Measurements from ENCODE around the gene ANP32E. TPM values are rescaled to one million over a fixed set of nuclear protein-coding genes. Genes with fewer than 3 reads are reported as not detected.
"Not testable (repeated sequence)": the region's sequence is repeated elsewhere in the genome, so short reads cannot be mapped to it uniquely, and the experiment has no call there.

ANP32E gene
- total and polyA plus RNA-seq, 4 donors = 8.8 to 41.5 (median 25.6) TPM

DNA sequence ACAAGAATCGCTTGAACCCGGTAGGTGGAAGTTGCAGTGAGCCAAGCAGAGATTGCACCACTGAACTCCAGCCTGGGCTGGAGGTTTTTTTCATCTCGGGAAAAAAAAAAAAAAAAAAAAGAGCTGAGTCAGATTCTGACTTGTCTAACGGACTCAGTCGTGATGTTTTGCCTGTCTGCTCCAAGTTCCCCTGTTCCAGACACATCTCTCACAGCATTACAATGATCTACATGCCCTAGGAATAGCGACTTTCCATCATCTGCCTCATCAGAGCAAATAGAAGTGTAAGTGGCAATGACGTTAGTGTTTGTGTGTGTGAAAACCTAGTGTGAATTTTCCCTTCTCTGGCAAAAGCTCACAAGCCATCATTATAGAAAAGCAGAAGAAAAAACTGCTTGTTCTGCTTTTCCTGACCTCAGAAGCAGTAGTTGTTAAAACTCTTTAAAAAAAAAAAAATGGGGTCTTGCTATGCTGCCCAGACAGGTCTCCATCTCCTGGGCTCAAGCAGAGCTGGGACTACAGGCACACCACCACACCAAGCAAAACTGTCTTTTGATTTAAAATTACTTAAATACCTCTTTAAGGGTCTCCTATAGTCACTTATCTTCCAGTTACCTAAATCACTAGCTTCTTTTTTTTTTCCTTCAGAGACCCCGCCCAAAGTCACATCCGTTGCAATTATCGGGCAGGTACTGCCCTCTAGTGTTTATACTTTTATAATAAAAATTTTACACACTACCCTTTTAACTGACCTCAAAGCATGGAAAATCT lies 48.9 kb downstream of the ANP32E start:
- H3K9ac ChIP-seq (ENCODE audit: low read depth in 1 of 2, low read length in 2 of 2) = no peak overlapping the region
- peak overlapping the region in 2 of 3 donors; percentile 8 to 43 for H3K4me3 ChIP-seq (ENCODE audit: low read depth in 1 of 3, low read length in 3 of 3)
- H3K9me3 ChIP-seq (ENCODE audit: control insufficient read depth in 4 of 4, low read length in 3 of 4) = no peaks in the 10 kb centered on the region
- no peaks in the 10 kb centered on the region for H3K27me3 ChIP-seq (ENCODE audit: control insufficient read depth in 4 of 4, insufficient read depth in 4 of 4, low read length in 3 of 4)
- WGBS = 7% methylated on average over 10 of the region's 10 CpGs
- peaks cover 0 to 10% (median 5%) of the 10 kb centered on the region in 4 donors for H3K4me1 ChIP-seq (ENCODE audit: control insufficient read depth in 4 of 4, insufficient read depth in 4 of 4, low read length in 3 of 4)
- no peak for TF ChIP-seq FOXA1 (IDR thresholded peaks at IDR 0.05)
- TF ChIP-seq, protein P1, sequence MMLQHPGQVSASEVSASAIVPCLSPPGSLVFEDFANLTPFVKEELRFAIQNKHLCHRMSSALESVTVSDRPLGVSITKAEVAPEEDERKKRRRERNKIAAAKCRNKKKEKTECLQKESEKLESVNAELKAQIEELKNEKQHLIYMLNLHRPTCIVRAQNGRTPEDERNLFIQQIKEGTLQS (IDR thresholded peaks at IDR 0.05) = peak; percentile 38
- peak in 1 of 2 donors; percentile 4 for TF ChIP-seq JUND (IDR thresholded peaks at IDR 0.05)
- peak; percentile 21 for TF ChIP-seq SP1 (IDR thresholded peaks at IDR 0.05)
- TF ChIP-seq, protein P2, sequence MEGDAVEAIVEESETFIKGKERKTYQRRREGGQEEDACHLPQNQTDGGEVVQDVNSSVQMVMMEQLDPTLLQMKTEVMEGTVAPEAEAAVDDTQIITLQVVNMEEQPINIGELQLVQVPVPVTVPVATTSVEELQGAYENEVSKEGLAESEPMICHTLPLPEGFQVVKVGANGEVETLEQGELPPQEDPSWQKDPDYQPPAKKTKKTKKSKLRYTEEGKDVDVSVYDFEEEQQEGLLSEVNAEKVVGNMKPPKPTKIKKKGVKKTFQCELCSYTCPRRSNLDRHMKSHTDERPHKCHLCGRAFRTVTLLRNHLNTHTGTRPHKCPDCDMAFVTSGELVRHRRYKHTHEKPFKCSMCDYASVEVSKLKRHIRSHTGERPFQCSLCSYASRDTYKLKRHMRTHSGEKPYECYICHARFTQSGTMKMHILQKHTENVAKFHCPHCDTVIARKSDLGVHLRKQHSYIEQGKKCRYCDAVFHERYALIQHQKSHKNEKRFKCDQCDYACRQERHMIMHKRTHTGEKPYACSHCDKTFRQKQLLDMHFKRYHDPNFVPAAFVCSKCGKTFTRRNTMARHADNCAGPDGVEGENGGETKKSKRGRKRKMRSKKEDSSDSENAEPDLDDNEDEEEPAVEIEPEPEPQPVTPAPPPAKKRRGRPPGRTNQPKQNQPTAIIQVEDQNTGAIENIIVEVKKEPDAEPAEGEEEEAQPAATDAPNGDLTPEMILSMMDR (IDR thresholded peaks at IDR 0.05; ENCODE audit: low read depth, low read length, missing input control) = peak; percentile 34
- TF ChIP-seq RAD21 (IDR thresholded peaks at IDR 0.05) = peak; percentile 78 to 80
- TF ChIP-seq, protein P3, sequence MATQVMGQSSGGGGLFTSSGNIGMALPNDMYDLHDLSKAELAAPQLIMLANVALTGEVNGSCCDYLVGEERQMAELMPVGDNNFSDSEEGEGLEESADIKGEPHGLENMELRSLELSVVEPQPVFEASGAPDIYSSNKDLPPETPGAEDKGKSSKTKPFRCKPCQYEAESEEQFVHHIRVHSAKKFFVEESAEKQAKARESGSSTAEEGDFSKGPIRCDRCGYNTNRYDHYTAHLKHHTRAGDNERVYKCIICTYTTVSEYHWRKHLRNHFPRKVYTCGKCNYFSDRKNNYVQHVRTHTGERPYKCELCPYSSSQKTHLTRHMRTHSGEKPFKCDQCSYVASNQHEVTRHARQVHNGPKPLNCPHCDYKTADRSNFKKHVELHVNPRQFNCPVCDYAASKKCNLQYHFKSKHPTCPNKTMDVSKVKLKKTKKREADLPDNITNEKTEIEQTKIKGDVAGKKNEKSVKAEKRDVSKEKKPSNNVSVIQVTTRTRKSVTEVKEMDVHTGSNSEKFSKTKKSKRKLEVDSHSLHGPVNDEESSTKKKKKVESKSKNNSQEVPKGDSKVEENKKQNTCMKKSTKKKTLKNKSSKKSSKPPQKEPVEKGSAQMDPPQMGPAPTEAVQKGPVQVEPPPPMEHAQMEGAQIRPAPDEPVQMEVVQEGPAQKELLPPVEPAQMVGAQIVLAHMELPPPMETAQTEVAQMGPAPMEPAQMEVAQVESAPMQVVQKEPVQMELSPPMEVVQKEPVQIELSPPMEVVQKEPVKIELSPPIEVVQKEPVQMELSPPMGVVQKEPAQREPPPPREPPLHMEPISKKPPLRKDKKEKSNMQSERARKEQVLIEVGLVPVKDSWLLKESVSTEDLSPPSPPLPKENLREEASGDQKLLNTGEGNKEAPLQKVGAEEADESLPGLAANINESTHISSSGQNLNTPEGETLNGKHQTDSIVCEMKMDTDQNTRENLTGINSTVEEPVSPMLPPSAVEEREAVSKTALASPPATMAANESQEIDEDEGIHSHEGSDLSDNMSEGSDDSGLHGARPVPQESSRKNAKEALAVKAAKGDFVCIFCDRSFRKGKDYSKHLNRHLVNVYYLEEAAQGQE (IDR thresholded peaks at IDR 0.05) = no peak
- no peak for DNase-seq (ENCODE audit: low spot score)
- no peaks in the 10 kb centered on the region for H3K36me3 ChIP-seq (ENCODE audit: control insufficient read depth in 4 of 4, insufficient read depth in 3 of 4, low read depth in 1 of 4, low read length in 3 of 4)
- peak overlapping the region; percentile 68 to 84 for H3K27ac ChIP-seq (ENCODE audit: low read depth in 1 of 2, low read length in 2 of 2)

DNA sequence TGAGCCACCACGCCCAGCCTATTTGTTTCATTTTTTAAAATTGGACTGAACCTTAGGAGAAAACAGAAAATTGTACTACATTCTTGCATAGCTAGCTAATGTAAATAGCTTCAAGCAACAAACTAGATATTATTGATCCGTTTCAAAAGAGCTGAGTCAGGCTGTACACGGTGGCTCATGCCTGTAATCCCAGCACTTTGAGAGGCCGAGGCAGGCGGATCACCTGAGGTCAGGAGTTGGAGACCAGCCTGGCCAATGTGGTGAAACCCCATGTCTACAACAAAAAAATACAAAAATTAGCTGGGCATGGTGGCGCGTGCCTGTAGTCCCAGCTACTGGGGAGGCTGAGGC lies 49.5 kb downstream of the ANP32E start:
- not testable (repeated sequence) for H3K36me3 ChIP-seq (ENCODE audit: control insufficient read depth in 4 of 4, insufficient read depth in 3 of 4, low read depth in 1 of 4, low read length in 3 of 4); DNase-seq (ENCODE audit: low spot score); H3K9me3 ChIP-seq (ENCODE audit: control insufficient read depth in 4 of 4, low read length in 3 of 4); H3K27me3 ChIP-seq (ENCODE audit: control insufficient read depth in 4 of 4, insufficient read depth in 4 of 4, low read length in 3 of 4)
- TF ChIP-seq YY1 (IDR thresholded peaks at IDR 0.05) (peak; percentile 6), SP1 (IDR thresholded peaks at IDR 0.05) (peak; percentile 40), RXRA (IDR thresholded peaks at IDR 0.05) (peak; percentile 64 to 86), JUND (IDR thresholded peaks at IDR 0.05) (peak in 1 of 2 donors; percentile 22), HNF4A (conservative IDR thresholded peaks at IDR 0.05) (peak in 1 of 2 donors; percentile 35)
- H3K4me1 ChIP-seq (ENCODE audit: control insufficient read depth in 4 of 4, insufficient read depth in 4 of 4, low read length in 3 of 4) = peaks cover 0 to 10% (median 5%) of the 10 kb centered on the region in 4 donors
- 34% methylated on average over 7 of the region's 7 CpGs for WGBS
- peak overlapping the region; percentile 68 to 84 for H3K27ac ChIP-seq (ENCODE audit: low read depth in 1 of 2, low read length in 2 of 2)
- peak overlapping the region in 2 of 3 donors; percentile 39 to 43 for H3K4me3 ChIP-seq (ENCODE audit: low read depth in 1 of 3, low read length in 3 of 3)
- peak overlapping the region in 1 of 2 donors; percentile 20 for H3K9ac ChIP-seq (ENCODE audit: low read depth in 1 of 2, low read length in 2 of 2)

DNA sequence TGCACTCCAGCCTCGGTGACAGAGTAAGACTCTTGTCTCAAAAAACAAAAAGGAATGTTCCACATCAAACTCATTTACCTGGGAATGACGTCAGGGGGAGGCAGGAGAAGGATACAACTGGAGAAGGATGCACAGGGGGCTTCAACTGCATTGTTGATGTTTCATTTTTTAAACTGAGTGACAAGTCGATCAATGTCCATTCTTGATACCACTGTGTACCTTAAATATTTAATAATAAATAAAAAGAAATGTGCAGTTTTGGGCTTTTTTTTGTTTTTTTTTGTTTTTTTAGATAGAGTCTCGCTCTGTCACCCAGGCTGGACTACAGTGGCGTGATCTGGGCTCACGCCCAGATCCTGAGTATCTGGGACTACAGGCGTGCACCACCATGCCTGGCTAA lies 50.4 kb downstream of the ANP32E start:
- WGBS = 95% methylated on average over 7 of the region's 7 CpGs
- no peak for DNase-seq (ENCODE audit: low spot score)
- Histone ChIP-seq H3K27ac (ENCODE audit: low read depth in 1 of 2, low read length in 2 of 2) (peak overlapping the region in 1 of 2 donors; percentile 84), H3K9ac (ENCODE audit: low read depth in 1 of 2, low read length in 2 of 2) (no peak overlapping the region), H3K9me3 (ENCODE audit: control insufficient read depth in 4 of 4, low read length in 3 of 4) (no peaks in the 10 kb centered on the region), H3K4me1 (ENCODE audit: control insufficient read depth in 4 of 4, insufficient read depth in 4 of 4, low read length in 3 of 4) (peaks cover 0 to 10% (median 5%) of the 10 kb centered on the region in 4 donors), H3K4me3 (ENCODE audit: low read depth in 1 of 3, low read length in 3 of 3) (no peak overlapping the region), H3K36me3 (ENCODE audit: control insufficient read depth in 4 of 4, insufficient read depth in 3 of 4, low read depth in 1 of 4, low read length in 3 of 4) (no peaks in the 10 kb centered on the region), H3K27me3 (ENCODE audit: control insufficient read depth in 4 of 4, insufficient read depth in 4 of 4, low read length in 3 of 4) (no peaks in the 10 kb centered on the region)
- no peak for TF ChIP-seq RAD21 (IDR thresholded peaks at IDR 0.05)
- TF ChIP-seq EGR1 (IDR thresholded peaks at IDR 0.05; ENCODE audit: low read depth in 2 of 2) = no peak
- TF ChIP-seq, protein P4, sequence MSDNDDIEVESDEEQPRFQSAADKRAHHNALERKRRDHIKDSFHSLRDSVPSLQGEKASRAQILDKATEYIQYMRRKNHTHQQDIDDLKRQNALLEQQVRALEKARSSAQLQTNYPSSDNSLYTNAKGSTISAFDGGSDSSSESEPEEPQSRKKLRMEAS (IDR thresholded peaks at IDR 0.05) = no peak
- TF ChIP-seq HNF4G (IDR thresholded peaks at IDR 0.05) = no peak
- TF ChIP-seq, protein P3 (IDR thresholded peaks at IDR 0.05) = no peak
- TF ChIP-seq, protein P1 (IDR thresholded peaks at IDR 0.05) = no peak
- TF ChIP-seq, protein P2 (IDR thresholded peaks at IDR 0.05; ENCODE audit: low read depth, low read length, missing input control) = no peak

All from liver (tissue), 9 donors.